ENCODE data around the gene OR2AT4.
"Not testable (repeated sequence)": the region's sequence is repeated elsewhere in the genome, so short reads cannot be mapped to it uniquely, and the experiment has no call there.

The OR2AT4 gene

DNA sequence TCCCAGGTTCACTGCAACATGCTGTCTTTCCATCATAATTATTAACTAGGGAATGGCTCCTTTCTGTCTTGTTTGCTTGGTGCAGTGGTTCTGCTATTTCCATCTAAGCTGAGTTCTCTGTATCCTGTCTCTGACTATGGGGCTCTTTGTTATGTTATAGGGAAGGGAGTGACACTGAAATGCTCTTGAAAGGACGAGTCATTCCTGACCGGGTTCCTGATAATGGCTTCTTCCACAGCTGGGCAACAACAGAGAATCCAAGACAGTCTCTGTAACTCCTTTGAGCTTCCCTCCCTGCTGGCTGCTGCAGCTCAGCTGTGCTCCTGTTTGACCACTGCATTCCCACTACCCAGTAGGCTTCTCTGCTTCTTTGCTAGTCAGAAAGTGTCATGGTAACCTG is 24.1 kb downstream of the OR2AT4 start:
- DNase-seq (ENCODE audit: insufficient read length, low spot score) (no peak), FAIRE-seq (no peak)

DNA sequence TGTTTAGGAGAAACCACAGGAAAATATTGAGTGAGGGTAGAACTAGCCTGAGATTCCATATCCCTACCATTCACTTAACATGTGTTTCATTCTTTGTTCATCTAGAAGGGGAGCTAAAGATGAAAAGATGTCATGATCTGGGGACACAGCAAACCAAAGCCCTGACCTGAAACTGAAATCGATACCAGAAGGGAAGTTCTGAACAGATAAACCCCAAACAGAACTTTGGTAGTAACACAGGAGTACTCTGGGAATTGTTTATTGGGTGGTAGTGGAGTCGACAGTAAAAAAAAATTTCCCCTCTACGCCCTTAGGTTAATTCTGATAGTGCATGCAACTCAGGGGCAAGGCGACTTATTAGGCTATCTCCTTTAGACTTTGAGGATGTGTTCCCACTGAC is 27.2 kb downstream of the OR2AT4 start:
- FAIRE-seq (no peak), DNase-seq (ENCODE audit: insufficient read length, low spot score) (no peak)

DNA sequence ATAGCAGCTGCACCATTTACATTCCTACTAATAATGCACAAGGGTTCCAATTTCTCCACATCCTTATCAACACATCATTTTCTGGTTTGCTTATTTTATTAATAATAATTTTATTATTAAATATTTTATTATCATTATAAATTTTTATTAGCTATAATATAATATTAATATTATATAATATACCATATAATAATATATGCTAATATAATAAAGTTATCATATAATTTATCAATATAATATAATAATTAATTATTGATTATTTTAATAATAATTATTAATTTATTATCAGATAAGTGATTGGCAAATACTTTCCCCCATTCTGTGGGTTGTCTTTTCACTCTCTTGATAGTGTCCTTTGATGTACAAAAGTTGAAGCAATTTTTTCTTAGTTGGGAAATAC is 27.7 kb downstream of the OR2AT4 start:
- FAIRE-seq (no peak), DNase-seq (ENCODE audit: insufficient read length, low spot score) (no peak)

DNA sequence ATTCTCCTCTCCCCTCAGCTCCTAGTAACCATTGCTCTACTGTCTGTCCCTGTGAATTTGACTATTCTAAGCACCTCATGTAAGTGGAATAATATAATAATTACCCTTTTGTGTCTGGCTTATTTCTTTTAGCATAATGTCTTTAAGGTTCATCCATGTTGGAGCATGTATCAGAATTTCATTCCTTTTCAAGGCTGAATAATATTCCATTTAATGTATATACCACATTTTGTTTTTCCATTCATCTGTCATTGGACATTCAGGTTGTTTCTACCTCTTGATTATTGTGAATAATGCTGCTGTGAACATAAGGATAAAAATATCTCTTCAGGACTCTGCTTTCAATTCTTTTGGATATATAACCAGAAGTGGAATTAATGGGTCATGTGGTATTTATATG is 28.1 kb downstream of the OR2AT4 start:
- no peak for DNase-seq (ENCODE audit: insufficient read length, low spot score)
- no peak for FAIRE-seq

DNA sequence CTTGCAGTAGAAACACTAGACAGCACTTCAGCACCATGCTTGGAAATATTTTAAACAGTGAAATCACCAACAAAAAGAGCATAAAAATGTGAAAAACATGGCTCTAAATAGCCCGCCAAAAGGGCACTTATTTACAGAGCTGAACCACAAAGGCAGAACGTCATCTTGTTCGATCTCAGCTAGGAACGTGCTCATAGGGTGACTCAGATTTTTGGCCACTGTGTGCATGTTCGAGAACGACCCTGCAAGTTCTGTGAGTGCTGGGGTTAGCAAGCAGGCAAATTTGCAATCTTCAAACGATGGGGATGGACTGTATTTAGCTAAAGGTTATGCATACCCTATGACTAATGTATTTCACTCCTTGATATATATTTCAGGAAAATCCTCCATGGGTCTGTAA is 30.6 kb downstream of the OR2AT4 start:
- DNase-seq (ENCODE audit: insufficient read length, low spot score): no peak
- FAIRE-seq: peak; percentile 89

DNA sequence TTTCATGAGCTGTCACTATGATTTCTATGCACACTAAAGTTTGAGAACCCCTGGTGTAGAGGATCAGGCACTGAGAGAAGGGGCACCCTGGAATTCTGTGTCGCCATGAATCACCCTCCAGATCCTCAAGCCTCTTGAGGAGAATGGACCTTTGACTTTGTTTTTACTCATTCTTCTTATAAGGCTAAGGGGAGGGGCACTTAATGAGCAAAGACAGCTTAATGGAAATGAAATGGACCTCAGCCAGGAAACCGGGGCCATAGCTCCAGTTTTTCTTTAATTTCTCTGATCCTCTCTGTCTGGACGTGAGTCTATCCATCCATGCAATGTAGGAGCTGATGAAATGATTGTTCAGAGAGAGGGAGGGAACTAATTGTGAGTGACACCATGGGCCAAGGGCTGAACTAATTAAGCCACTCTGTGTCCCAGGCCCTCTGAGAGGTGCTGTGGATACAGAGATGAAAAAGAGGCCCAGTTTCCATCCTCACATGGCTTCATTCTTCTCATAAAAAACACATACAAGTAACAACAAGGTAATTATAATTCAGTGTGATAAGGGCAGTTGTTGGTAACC is 32.8 kb downstream of the OR2AT4 start:
- no peak for FAIRE-seq
- no peak for DNase-seq (ENCODE audit: insufficient read length, low spot score)

DNA sequence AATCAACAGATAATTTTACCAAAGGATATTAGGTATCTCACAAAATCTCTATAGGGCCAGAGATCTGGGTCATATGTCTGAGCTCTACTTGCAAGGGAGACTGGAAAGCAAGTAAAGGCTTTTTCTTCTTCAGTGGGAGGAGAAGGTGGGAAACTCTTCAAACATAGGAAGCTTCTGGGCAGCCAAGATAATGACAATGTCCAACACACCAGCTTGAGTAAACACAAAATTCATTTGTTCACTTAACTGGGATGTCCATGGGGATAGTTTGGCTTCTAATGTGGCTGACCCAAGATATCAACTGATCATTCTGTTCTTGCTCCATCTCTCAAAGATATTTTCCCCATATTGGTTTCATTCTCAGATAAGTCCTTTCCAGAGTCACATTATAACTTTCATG is 37.4 kb downstream of the OR2AT4 start:
- FAIRE-seq: no peak
- no peak for DNase-seq (ENCODE audit: insufficient read length, low spot score)

DNA sequence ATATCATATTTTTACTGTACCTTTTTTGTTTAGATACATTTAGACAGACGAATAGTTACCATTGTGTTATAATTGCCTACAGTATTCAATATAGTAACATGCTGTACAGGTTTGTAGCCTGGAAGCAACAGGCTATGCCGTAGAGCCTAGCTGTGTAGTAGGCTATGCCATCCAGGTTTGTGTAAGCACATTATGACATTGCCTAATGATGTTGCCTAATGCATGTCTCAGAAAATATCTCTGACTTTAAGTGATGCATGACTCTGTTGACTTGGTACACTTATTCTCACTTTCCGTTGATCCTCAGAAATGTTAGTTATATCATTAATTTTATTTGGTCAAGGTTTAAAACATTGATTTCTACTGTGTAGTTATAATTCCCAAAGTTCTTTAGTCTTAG is 39.9 kb downstream of the OR2AT4 start:
- DNase-seq (ENCODE audit: insufficient read length, low spot score): no peak
- peak; percentile 44 for FAIRE-seq

DNA sequence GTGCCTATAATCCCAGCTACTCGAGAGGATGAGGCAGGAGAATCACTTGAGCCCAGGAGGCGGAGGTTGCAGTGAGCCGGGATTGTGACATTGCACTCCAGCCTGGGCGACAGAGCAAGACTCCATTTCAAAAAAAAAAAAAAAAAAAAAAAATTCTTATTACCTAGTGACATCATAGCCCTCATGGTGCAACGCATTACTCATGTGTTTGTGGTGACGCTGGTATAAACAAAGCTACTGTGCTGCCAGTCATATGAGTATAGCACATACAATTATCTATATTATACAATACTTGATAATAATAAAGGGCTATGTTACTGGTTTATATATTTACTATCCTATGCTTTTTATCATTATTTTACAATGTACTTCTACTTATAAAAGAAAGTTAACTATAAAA is 41.2 kb downstream of the OR2AT4 start:
- FAIRE-seq (no peak), DNase-seq (ENCODE audit: insufficient read length, low spot score) (no peak)

DNA sequence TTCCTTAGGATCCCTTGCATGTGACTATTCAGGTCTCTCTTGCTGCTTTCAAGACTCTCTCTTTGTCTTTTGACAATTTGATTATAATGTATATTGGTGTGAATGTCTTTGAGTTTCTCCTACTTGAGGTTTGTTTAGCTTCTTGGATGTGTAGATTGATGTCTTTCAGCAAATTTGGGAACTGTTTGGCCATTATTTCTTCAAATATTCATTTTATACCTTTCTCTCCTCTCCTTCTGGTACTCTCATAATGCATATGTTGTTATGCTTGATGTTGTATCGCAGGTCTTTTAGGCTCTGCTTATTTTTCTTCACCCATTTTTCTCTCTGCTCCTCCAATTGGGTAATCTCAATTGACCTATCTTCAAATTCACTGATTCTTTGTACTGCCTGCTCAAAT is 44.2 kb downstream of the OR2AT4 start:
- DNase-seq (ENCODE audit: insufficient read length, low spot score) (no peak), FAIRE-seq (no peak)

DNA sequence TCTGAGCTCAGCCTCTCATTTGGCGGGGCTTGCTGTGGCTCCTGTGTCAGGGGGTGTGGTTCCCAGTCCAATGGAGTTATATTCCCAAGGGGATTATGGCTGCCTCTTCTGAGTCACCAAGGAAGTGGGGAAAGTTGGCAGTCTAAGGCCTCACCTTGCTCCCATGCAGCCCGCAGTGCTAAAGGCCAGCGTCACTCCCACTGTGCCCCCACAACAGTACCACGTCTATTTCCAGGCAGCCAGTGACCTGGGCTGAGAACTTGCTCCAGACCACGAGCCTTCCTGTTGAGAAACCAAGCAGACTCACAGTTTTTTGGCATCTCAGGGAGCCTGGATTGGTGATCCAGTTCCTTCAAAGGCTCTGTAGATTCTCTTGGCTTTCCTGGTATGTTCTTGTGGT is 45.6 kb downstream of the OR2AT4 start:
- DNase-seq (ENCODE audit: insufficient read length, low spot score) (no peak), FAIRE-seq (no peak)

DNA sequence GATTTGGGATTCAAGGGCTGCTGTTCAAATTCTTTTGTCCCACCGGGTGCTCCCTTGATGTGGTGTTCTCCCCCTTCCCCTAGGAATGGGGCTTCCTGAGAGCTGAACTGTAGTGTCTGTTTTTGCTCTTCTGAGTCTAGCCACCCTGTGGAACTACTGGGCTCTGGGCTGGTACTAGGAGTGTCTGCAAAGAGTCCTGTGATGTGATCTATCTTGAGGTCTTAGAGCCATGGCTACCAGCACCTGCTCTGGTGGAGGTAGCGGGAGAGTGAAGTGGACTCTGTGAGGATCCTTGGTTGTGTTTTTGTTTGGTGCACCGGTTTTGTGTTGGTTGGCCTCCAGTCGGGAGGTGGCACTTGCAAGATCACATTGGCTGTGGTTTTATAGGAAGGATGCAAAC is 46.2 kb downstream of the OR2AT4 start:
- FAIRE-seq: no peak

DNA sequence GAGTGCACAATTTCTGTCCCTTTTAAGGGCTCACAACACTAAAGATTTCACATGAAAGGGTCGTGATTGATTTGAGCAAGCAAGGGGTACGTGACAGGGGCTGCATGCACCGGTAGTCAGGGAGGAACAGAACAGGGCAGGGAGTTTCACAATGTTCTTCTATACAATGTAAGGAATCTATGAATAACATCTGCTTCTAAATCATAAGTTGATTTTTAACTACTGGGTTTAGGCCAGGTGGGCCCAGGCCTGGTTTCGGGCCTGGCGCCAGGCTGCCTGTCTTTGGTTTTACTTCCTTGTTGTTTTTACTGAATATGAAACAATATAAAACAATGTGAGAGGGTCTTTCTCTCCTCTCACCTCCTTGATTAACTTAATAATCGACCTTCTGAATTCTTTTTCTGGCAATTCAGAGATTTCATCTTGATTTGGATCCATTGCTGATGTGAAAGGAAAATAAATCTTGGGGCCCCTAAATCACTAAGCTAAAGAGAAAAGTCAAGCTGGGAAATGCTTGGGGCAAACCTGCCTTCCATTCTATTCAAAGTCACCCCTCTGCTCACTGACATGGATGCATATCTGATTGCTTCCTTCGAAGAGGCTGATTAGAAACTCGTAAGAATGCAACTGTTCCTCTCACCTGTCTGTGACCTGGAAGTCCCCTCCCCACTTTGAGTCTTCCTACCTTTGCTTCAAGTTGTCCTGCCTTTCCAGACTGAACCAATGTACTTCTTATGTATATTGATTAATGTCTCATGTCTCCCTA is 47.0 kb downstream of the OR2AT4 start:
- not testable (repeated sequence) for DNase-seq (ENCODE audit: insufficient read length, low spot score)
- peak; percentile 42 for FAIRE-seq

More for the DNA sequence above, 46.2 kb downstream of the OR2AT4 start:
- no peak for DNase-seq (ENCODE audit: insufficient read length, low spot score)

DNA sequence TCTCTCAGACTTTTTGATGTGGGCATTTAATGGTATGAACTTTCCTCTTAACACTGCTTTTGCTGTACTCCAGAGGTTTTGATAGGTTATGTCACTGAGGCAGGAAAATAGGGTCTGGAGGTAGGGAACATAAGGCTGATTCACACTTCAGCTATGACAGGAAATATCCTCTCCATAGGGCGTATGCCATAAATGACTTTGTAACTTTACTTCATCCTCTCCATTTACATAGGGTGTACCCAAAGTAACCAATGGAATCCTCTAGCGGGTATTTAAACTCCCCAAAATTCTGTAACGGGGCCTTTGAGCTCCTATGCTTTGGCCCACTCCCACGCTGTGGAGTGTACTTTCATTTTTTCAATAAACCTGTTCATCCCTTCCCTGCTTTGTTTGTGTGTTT is 49.5 kb downstream of the OR2AT4 start:
- no peak for FAIRE-seq
- DNase-seq (ENCODE audit: insufficient read length, low spot score): no peak

DNA sequence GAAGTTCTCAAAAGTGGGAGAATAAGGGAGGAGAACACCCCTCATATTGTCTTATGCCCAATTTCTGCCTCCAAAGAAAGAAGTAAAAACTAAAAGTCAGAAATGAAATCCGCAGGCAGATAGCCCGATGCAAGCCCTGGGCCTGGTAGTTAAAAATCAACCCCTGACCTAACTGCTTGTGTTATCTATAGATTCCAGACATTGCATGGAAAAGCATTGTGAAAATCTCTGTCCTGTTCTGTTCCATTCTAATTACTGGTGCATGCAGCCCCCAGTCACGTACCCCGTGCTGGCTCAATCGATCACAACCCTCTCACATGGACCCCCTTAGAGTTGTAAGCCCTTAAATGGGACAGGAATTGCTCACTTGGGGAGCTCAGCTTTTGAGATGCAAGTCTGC is 50.0 kb downstream of the OR2AT4 start:
- not testable (repeated sequence) for FAIRE-seq; DNase-seq (ENCODE audit: insufficient read length, low spot score)

DNA sequence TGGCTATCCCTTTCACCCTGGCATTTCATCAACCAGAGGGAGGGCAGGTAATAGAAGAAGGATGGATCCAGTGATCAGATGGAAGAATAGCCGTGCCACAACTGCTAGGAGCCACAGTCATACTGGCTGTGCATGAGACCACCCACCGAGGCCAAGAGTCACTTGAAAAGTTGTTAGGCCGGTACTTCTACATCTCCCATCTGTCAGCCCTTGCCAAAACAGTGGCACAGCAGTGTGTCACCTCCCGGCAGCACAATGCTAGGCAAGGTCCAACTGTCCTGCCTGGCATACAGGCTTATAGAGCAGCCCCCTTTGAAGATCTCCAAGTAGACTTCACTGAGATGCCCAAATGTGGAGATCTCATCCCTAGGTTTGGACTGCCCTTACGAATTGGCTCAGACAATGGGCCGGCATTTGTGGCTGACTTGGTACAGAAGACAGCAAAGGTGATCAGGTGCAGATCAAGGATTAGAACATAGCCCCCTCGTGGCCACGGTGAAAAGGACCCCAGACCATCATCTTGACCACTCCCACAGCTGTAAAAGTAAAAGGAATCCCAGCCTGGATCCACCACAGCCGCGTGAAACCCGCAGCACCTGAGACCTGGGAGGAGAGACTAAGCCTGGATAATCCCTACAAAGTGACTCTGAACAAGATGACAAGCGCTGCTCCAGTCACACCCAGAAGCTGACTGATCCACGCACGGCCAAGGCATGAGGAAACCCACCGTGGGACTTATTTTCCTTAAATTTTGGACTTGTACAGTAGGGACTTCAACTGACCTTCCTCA is 52.1 kb downstream of the OR2AT4 start:
- FAIRE-seq; DNase-seq (ENCODE audit: insufficient read length, low spot score): not testable (repeated sequence)

DNA sequence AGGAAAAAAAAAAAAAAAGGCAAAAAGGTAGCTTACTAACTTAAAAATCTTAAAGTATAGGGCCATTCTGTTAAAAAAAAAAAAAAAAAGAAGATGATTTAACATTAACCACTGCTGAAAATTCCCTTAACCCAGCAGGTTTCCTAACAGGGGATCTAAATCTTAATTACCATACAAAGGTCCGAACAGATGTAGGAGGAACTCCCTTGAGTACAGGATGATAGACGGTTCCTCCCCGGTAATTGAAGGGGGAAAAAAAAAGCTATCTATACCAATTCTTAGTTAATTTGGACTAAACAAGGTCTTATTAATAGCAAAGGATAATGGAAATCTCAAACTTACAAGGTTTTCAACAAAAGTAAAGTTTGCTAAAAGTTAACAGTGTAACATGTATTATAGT is 54.9 kb downstream of the OR2AT4 start:
- not testable (repeated sequence) for FAIRE-seq; DNase-seq (ENCODE audit: insufficient read length, low spot score)

DNA sequence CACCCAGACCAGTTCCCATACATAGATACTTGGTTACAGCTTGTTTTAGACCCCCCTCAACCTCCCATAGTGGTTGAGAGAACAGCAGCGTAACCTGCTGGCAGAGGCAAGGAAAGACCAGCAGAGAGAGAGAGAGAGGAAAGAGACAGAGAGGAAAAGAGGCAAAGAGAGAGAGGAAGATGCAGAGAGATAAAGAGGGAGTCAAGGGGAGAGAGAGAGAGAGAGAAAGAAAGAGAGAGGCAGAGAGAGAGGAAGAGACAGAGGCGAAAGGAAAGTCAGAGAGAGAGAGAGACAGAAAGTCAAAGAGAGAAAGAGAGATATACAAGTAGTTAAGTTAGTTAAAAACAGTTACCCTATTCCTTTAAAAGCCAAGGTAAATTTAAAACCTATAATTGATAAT is 55.4 kb downstream of the OR2AT4 start:
- DNase-seq (ENCODE audit: insufficient read length, low spot score): no peak
- no peak for FAIRE-seq

DNA sequence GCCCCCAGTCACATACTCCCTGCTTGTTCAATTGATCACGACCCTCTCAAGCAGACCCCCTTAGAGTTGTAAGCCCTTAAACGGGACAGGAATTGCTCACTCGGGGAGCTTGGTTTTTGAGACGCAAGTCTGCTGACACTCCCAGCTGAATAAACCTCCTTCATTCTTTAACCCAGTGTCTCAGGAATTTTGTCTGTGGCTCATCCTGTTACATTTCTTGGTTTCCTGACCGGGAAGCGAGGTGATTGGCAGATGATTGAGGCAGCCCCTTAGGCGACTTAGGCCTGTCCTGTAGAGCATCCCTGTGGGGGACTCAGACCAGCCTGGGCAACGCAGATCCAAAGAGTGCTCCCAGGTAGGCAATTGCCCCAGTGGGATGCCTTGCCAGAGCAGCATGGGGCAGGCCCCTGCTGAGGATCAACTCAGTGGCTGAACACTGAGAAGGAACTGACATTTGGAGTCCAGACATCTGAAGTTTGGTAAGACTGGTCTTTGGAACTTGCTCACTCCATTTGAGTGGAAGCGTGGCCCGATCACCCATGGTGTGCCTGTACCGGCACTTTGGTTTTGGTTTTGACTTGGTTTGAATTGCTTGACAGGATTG is 56.4 kb downstream of the OR2AT4 start:
- no peak for FAIRE-seq
- DNase-seq (ENCODE audit: insufficient read length, low spot score): no peak

DNA sequence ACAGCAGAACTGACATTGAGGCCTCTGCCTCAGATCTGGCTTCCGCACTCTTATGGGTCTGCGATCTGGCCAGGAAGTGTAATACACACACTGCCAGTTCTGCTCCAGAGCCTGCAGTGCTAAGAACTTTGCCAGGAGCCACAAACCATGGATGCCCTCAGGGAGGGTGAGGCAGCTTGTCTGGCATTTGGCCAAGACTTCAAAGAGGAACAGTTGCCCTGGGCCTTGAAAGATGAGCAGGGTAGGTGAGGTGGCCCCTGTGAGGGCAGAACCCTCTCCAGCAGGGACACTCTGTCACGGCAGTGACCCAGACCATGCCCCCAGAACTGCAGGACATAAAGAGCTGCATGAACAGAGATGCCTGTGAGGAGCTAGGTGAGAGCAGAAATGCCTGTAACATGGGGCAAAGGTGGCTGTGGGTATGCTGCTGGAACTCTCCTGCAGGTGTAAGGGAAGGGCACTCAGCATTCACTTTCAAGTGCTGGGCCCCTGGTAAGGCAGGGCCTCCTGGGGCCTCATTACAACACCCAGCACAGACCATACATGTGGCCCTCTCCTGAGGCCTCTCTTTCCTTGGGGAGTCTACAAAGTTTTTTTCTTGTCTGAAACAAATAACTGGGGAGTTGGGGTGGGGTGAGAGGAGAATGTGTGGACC is 60.6 kb downstream of the OR2AT4 start:
- DNase-seq (ENCODE audit: insufficient read length, low spot score) (no peak), FAIRE-seq (no peak)

DNA sequence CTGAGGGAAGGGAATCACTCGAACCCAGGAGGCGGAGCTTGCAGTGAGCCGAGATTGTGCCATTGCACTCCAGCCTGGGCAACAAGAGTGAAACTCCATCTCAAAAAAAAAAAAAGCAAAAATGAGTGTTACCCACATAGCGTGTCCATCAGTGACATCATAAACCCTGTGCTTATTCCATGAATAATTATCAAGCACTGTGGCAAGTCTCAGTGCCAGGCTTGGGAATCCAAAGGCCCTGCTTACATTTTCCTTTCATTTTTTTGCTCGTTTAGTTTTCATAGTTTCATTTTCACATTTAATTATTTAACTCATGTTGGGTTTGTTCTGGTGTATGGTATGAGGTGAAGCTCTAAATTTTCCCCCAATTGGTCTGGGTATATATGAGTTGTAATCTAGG is 61.4 kb downstream of the OR2AT4 start:
- no peak for DNase-seq (ENCODE audit: insufficient read length, low spot score)
- FAIRE-seq: no peak
